Fibroblast of skin of right biceps (primary cell): Measurements from ENCODE around the gene TMEM240.
"Not testable (repeated sequence)": the region's sequence is repeated elsewhere in the genome, so short reads cannot be mapped to it uniquely, and the experiment has no call there.

Source experiments
- DNase-seq: peaks from one replicate; pipeline ENCODE4 v3.0.0-alpha.2; 2013

The TMEM240 gene

GRCh38 chr1:1539310-1540089, 924 bp downstream of the TMEM240 start:
- DNase-seq, result peak; percentile 33

GRCh38 chr1:1538989-1539309, 1.5 kb downstream of the TMEM240 start:
- DNase-seq, result no peak

GRCh38 chr1:1538334-1538733, 2.1 kb downstream of the TMEM240 start:
- DNase-seq, result no peak

- DNase-seq, result no peak
Measured at GRCh38 chr1:1537626-1538250, 2.7 kb downstream of the TMEM240 start.

- no peak for DNase-seq
Measured at GRCh38 chr1:1536938-1537546, 3.4 kb downstream of the TMEM240 start.

GRCh38 chr1:1536019-1536937, 4.1 kb downstream of the TMEM240 start:
- no peak for DNase-seq

- no peak for DNase-seq
Measured at GRCh38 chr1:1535201-1536018, 5.0 kb downstream of the TMEM240 start.

GRCh38 chr1:1534401-1535154, 5.8 kb downstream of the TMEM240 start:
- DNase-seq, result no peak

- not testable (repeated sequence) for DNase-seq
Measured at GRCh38 chr1:1533894-1534291, 6.5 kb downstream of the TMEM240 start.

GRCh38 chr1:1533176-1533893, 7.1 kb downstream of the TMEM240 start:
- not testable (repeated sequence) for DNase-seq

GRCh38 chr1:1531947-1532346, 8.5 kb downstream of the TMEM240 start:
- no peak for DNase-seq

GRCh38 chr1:1529936-1530335, 10.5 kb downstream of the TMEM240 start:
- DNase-seq, result no peak

GRCh38 chr1:1529321-1529720, 11.1 kb downstream of the TMEM240 start:
- no peak for DNase-seq

GRCh38 chr1:1528301-1529267, 11.8 kb downstream of the TMEM240 start:
- DNase-seq, result no peak

GRCh38 chr1:1527092-1527816, 13.2 kb downstream of the TMEM240 start:
- DNase-seq, result no peak

GRCh38 chr1:1526476-1526875, 13.9 kb downstream of the TMEM240 start:
- not testable (repeated sequence) for DNase-seq

GRCh38 chr1:1524750-1525383, 15.6 kb downstream of the TMEM240 start:
- not testable (repeated sequence) for DNase-seq

GRCh38 chr1:1523651-1524050, 16.8 kb downstream of the TMEM240 start:
- DNase-seq, result not testable (repeated sequence)
